ENCODE results near the gene RNU5B-1.

- TF ChIP-seq CTCF (IDR thresholded peaks at IDR 0.05) (no peak), EP300 (IDR thresholded peaks at IDR 0.05) (no peak), JUN (IDR thresholded peaks at IDR 0.05) (no peak), HOXA7 (CRISPR knock-in tag; IDR thresholded peaks at IDR 0.05) (no peak), POLR2A (IDR thresholded peaks at IDR 0.05; ENCODE audit: low read length) (no peak), CBX2 (IDR thresholded peaks at IDR 0.05; ENCODE audit: borderline replicate concordance, low read depth) (no peak), HDAC2 (IDR thresholded peaks at IDR 0.05) (no peak), REST (IDR thresholded peaks at IDR 0.05) (no peak), MYC (IDR thresholded peaks at IDR 0.05; ENCODE audit: borderline replicate concordance, low read length) (no peak), KDM5A (IDR thresholded peaks at IDR 0.05) (no peak)
- TF ChIP-seq, protein P1, sequence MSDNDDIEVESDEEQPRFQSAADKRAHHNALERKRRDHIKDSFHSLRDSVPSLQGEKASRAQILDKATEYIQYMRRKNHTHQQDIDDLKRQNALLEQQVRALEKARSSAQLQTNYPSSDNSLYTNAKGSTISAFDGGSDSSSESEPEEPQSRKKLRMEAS (IDR thresholded peaks at IDR 0.05) = no peak
Measured at GRCh38 chr15:65342493-65342892, 38.0 kb downstream of the RNU5B-1 start.
